ENCODE data around the gene PDE1C.
"Not testable (repeated sequence)": the region's sequence is repeated elsewhere in the genome, so short reads cannot be mapped to it uniquely, and the experiment has no call there.

The PDE1C gene

DNA sequence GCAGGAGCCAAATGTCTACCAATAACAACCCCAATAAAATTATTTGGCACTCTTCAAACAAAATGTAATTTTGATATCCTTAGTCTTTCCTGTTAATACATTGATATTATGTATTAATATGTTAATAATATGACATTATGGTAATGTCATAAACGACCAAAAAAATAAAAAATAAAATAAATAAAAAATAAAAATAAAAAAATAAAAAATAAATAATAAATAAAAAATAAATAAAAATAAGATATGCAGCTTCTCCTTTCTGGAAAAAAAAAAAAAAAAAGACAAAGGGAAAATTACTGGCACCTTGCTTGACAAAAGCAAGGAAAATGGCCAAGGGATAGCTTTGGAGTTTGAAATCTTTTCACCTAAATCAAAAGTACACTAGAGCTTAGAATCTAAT, 214.7 kb downstream of the PDE1C start:
- peaks cover 2% of the 10 kb centered on the region; the same call in 1 of the 2 replicates for H3K27me3 ChIP-seq (ENCODE audit: control insufficient read depth, insufficient read depth, low read length)
- WGBS (ENCODE audit: insufficient coverage, insufficient read length): no CpG with 5 or more reads among the region's 1 CpG
- H3K9me3 ChIP-seq (ENCODE audit: control insufficient read depth, insufficient read depth, low read length): no peaks in the 10 kb centered on the region
- no peaks in the 10 kb centered on the region for H3K4me1 ChIP-seq (ENCODE audit: control insufficient read depth, insufficient read depth, low read length)
- DNase-seq (ENCODE audit: low read depth, low spot score): no peak
- H3K27ac ChIP-seq (ENCODE audit: low read length): no peak overlapping the region
- H3K4me3 ChIP-seq (ENCODE audit: low read length): no peak overlapping the region
- no peaks in the 10 kb centered on the region for H3K36me3 ChIP-seq (ENCODE audit: control insufficient read depth, insufficient read depth, low read length)

DNA sequence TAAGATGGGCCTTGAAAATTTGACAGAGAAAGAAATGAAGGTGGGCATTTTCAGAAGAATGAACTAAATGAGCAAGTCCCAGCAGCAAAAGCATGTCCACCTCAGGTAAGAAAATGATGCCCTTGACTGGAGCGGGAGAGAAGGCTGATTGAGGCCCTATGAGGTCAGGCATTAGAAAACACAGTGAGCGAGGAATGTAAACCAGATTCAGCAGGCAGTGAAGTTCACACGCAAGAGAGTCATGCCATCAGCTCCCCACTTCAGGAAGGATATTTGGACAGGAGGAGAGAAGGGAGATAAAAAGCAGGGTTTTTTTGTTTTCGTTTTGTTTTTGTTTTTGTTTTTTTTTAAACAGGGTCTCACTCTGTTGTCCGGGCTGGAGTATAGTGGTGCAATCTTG, 216.8 kb downstream of the PDE1C start:
- Histone ChIP-seq H3K27ac (ENCODE audit: low read length) (no peak overlapping the region), H3K4me1 (ENCODE audit: control insufficient read depth, insufficient read depth, low read length) (no peaks in the 10 kb centered on the region), H3K27me3 (ENCODE audit: control insufficient read depth, insufficient read depth, low read length) (peaks cover 2% of the 10 kb centered on the region; the same call in 1 of the 2 replicates), H3K9me3 (ENCODE audit: control insufficient read depth, insufficient read depth, low read length) (no peaks in the 10 kb centered on the region), H3K36me3 (ENCODE audit: control insufficient read depth, insufficient read depth, low read length) (no peaks in the 10 kb centered on the region), H3K4me3 (ENCODE audit: low read length) (no peak overlapping the region)
- DNase-seq (ENCODE audit: low read depth, low spot score): no peak
- WGBS (ENCODE audit: insufficient coverage, insufficient read length): no CpG with 5 or more reads among the region's 5 CpGs

DNA sequence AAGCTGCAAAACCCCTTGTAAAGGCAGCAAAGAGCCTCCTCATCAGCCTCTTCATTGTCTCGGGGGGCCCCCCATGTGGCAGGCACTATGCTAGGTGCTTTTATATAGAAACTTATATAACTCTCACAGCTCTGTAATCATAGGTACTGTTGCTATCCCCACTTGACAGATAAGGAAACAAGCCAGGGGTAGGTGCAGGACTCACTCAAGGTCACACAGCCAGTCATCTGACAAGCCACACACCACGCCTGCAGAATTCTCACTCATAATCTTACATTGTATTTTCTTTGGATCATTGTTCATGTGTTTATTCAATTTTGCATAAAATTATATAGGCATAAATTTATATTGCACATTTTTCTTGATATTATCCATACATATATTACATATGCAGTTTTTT, 217.7 kb downstream of the PDE1C start:
- peaks cover 1% of the 10 kb centered on the region; the same call in 1 of the 2 replicates for H3K27me3 ChIP-seq (ENCODE audit: control insufficient read depth, insufficient read depth, low read length)
- H3K4me3 ChIP-seq (ENCODE audit: low read length): no peak overlapping the region
- no peaks in the 10 kb centered on the region for H3K9me3 ChIP-seq (ENCODE audit: control insufficient read depth, insufficient read depth, low read length)
- WGBS (ENCODE audit: insufficient coverage, insufficient read length): no CpG with 5 or more reads among the region's 2 CpGs
- H3K4me1 ChIP-seq (ENCODE audit: control insufficient read depth, insufficient read depth, low read length): no peaks in the 10 kb centered on the region
- H3K27ac ChIP-seq (ENCODE audit: low read length): no peak overlapping the region
- no peaks in the 10 kb centered on the region for H3K36me3 ChIP-seq (ENCODE audit: control insufficient read depth, insufficient read depth, low read length)
- no peak for DNase-seq (ENCODE audit: low read depth, low spot score)

DNA sequence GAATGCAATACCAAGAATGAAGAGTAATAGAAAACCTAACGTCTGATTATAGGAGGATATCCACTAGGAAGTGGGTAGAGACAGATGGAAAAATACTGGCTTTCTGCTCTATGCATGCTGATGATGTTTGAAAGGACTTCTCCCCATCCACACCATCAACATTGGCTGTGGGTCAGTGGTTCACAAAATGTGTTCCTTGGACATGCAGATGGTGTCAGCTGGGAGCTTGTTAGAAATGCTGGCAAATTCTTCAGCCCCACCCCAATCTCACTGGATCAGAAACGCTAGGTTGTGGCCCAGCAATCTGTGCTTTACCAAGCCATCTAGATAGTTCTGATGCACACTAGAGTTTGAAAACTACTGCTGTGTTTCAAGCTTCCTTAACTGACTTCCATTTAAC, 219.1 kb downstream of the PDE1C start:
- H3K27ac ChIP-seq (ENCODE audit: low read length): no peak overlapping the region
- WGBS (ENCODE audit: insufficient coverage, insufficient read length): no CpG with 5 or more reads among the region's 2 CpGs
- no peak overlapping the region for H3K4me3 ChIP-seq (ENCODE audit: low read length)
- no peaks in the 10 kb centered on the region for H3K4me1 ChIP-seq (ENCODE audit: control insufficient read depth, insufficient read depth, low read length)
- no peaks in the 10 kb centered on the region for H3K36me3 ChIP-seq (ENCODE audit: control insufficient read depth, insufficient read depth, low read length)
- no peak for DNase-seq (ENCODE audit: low read depth, low spot score)
- H3K9me3 ChIP-seq (ENCODE audit: control insufficient read depth, insufficient read depth, low read length): no peaks in the 10 kb centered on the region
- H3K27me3 ChIP-seq (ENCODE audit: control insufficient read depth, insufficient read depth, low read length): no peaks in the 10 kb centered on the region; the same call in 1 of the 2 replicates

DNA sequence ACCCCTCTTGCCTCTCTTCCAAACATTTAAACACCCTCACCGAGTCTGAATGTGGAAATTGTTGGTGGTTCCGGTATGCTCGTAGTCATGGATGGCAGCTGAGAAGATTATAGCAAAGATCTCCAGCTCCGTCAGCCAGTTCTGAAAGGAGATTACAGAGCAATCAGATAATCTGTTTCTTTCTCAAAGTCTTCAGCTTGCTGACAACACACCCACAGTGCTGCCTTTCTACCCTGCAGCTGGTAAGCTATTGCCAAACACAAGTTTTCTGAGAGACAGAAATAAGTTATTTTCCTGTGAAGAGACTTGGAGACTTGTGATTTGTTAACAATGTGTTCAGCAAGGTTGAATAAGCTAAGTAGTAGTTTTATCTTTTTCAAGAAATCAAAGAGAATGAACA, 219.6 kb downstream of the PDE1C start:
- DNase-seq (ENCODE audit: low read depth, low spot score): no peak
- Histone ChIP-seq H3K4me1 (ENCODE audit: control insufficient read depth, insufficient read depth, low read length) (no peaks in the 10 kb centered on the region), H3K9me3 (ENCODE audit: control insufficient read depth, insufficient read depth, low read length) (no peaks in the 10 kb centered on the region), H3K36me3 (ENCODE audit: control insufficient read depth, insufficient read depth, low read length) (no peaks in the 10 kb centered on the region), H3K27ac (ENCODE audit: low read length) (no peak overlapping the region), H3K4me3 (ENCODE audit: low read length) (no peak overlapping the region), H3K27me3 (ENCODE audit: control insufficient read depth, insufficient read depth, low read length) (no peaks in the 10 kb centered on the region; the same call in 1 of the 2 replicates)
- WGBS (ENCODE audit: insufficient coverage, insufficient read length): no CpG with 5 or more reads among the region's 4 CpGs

DNA sequence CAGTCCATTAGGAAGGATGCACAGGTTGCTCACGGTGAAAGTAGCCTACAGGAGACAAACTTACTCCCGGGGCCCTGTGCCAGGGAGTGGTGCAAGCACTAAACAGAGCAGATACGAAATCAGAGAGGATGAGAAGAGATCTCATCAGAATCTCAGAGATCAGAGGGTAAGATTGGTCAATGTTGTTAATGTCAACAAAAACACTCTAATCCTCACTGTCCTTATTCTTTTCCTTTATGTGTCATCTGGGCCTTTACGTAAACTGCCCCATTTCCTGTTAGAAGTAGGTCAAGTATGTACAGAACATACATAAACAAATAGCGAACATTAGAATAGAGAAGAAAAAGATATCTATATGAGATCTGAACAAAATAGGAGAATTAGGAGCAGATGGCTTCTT, 220.1 kb downstream of the PDE1C start:
- Histone ChIP-seq H3K9me3 (ENCODE audit: control insufficient read depth, insufficient read depth, low read length) (no peaks in the 10 kb centered on the region), H3K4me3 (ENCODE audit: low read length) (no peak overlapping the region), H3K27me3 (ENCODE audit: control insufficient read depth, insufficient read depth, low read length) (no peaks in the 10 kb centered on the region; the same call in 1 of the 2 replicates), H3K4me1 (ENCODE audit: control insufficient read depth, insufficient read depth, low read length) (no peaks in the 10 kb centered on the region), H3K27ac (ENCODE audit: low read length) (no peak overlapping the region), H3K36me3 (ENCODE audit: control insufficient read depth, insufficient read depth, low read length) (no peaks in the 10 kb centered on the region)
- WGBS (ENCODE audit: insufficient coverage, insufficient read length): no CpG with 5 or more reads among the region's 5 CpGs
- DNase-seq (ENCODE audit: low read depth, low spot score): no peak

GRCh38 chr7:31835471-31835870, 234.7 kb downstream of the PDE1C start:
- Histone ChIP-seq H3K36me3 (ENCODE audit: control insufficient read depth, insufficient read depth, low read length) (no peaks in the 10 kb centered on the region), H3K27me3 (ENCODE audit: control insufficient read depth, insufficient read depth, low read length) (no peaks in the 10 kb centered on the region), H3K4me1 (ENCODE audit: control insufficient read depth, insufficient read depth, low read length) (no peaks in the 10 kb centered on the region), H3K27ac (ENCODE audit: low read length) (no peak overlapping the region), H3K4me3 (ENCODE audit: low read length) (no peak overlapping the region), H3K9me3 (ENCODE audit: control insufficient read depth, insufficient read depth, low read length) (no peaks in the 10 kb centered on the region)
- no peak for DNase-seq (ENCODE audit: low read depth, low spot score)
- no CpG with 5 or more reads among the region's 4 CpGs for WGBS (ENCODE audit: insufficient coverage, insufficient read length)

DNA sequence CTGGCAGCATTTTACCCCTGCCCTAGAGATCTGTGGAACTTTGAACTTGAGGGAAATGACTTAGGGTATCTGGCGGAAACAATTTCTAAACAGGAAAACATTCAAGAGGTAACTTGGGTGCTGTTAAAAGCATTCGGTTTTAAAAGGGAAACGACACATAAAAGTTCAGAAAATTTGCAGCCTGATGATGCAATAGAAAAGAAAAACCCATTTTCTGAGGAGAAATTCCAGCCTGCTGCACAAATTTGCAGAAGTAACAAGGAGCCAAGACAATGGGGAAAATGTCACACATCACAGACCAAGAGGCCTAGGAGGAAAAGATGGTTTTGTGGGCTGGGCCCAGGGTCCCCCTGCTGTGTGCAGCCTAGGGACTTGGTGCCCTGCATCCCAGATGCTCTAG, 236.6 kb downstream of the PDE1C start:
- DNase-seq (ENCODE audit: low read depth, low spot score); H3K4me1 ChIP-seq (ENCODE audit: control insufficient read depth, insufficient read depth, low read length); H3K9me3 ChIP-seq (ENCODE audit: control insufficient read depth, insufficient read depth, low read length); H3K27ac ChIP-seq (ENCODE audit: low read length); H3K4me3 ChIP-seq (ENCODE audit: low read length); H3K27me3 ChIP-seq (ENCODE audit: control insufficient read depth, insufficient read depth, low read length); H3K36me3 ChIP-seq (ENCODE audit: control insufficient read depth, insufficient read depth, low read length): not testable (repeated sequence)
- no CpG with 5 or more reads among the region's 3 CpGs for WGBS (ENCODE audit: insufficient coverage, insufficient read length)

DNA sequence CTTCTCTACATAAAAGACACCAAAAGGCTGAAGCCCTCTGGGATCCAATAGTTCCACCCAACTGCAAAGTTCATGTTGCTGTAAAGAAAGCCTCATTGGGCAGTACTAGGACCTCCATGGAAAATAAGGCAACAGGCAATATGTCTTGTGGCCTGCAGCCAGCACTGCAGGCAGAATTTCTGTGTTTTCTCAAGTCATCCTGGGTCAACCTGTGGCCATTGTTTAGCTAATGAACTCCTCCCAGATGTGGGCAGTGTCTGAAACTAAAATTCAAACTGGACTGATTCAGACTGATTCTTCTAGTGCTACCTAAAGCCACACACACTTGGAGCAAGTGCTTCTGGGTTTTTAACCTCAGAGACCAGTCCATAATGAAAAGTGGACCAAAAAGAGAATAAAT, 241.7 kb downstream of the PDE1C start:
- Histone ChIP-seq H3K4me3 (ENCODE audit: low read length) (no peak overlapping the region), H3K4me1 (ENCODE audit: control insufficient read depth, insufficient read depth, low read length) (no peaks in the 10 kb centered on the region; the same call in 1 of the 2 replicates), H3K27me3 (ENCODE audit: control insufficient read depth, insufficient read depth, low read length) (no peaks in the 10 kb centered on the region), H3K27ac (ENCODE audit: low read length) (no peak overlapping the region), H3K36me3 (ENCODE audit: control insufficient read depth, insufficient read depth, low read length) (no peaks in the 10 kb centered on the region), H3K9me3 (ENCODE audit: control insufficient read depth, insufficient read depth, low read length) (no peaks in the 10 kb centered on the region)
- no peak for DNase-seq (ENCODE audit: low read depth, low spot score)

DNA sequence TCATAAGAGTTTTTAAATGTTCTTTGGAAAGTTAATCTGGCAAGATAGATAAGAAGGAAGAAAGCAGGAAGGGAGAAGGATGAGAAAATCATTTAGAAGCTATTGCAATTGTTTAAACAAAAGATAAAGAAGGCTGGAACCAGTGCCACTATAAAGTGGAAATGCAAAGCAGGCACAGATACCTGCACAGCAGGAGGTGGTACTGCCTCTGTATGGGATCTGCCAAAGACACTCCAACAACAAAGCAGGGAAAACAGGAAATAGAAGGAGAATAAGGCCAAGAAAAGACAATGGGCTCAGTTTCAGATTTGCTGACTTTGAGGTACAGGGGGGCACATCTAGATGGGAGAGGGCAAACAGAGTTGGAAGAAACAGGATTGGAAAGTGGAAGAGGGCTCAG, 244.6 kb downstream of the PDE1C start:
- H3K4me1 ChIP-seq (ENCODE audit: control insufficient read depth, insufficient read depth, low read length): no peaks in the 10 kb centered on the region; the same call in 1 of the 2 replicates
- DNase-seq (ENCODE audit: low read depth, low spot score): no peak
- no peak overlapping the region for H3K4me3 ChIP-seq (ENCODE audit: low read length)

DNA sequence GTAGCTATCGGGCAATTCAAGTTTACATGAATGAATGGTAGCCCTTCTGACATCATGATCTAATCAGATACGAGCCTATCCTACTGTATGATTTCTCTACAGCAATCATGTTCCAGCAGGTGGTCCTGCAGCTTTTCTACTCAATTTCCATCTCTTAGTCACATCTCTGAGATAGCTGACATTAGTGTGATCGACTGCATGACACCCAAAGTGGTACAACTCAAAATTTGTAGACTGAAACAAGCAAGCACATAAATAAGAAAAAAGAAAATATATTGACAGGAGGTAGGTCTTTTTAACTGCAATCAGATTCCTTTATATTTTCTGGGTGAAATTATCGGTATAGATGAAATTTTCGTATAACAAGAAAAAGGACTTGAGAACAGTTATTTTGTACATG, 251.2 kb downstream of the PDE1C start:
- WGBS (ENCODE audit: insufficient coverage, insufficient read length): no CpG with 5 or more reads among the region's 5 CpGs
- H3K4me3 ChIP-seq (ENCODE audit: low read length): no peak overlapping the region

More for the DNA sequence above, 244.6 kb downstream of the PDE1C start:
- Histone ChIP-seq H3K9me3 (ENCODE audit: control insufficient read depth, insufficient read depth, low read length) (no peaks in the 10 kb centered on the region), H3K27ac (ENCODE audit: low read length) (no peak overlapping the region), H3K27me3 (ENCODE audit: control insufficient read depth, insufficient read depth, low read length) (no peaks in the 10 kb centered on the region), H3K36me3 (ENCODE audit: control insufficient read depth, insufficient read depth, low read length) (no peaks in the 10 kb centered on the region)

More for the DNA sequence above, 251.2 kb downstream of the PDE1C start:
- no peaks in the 10 kb centered on the region for H3K27me3 ChIP-seq (ENCODE audit: control insufficient read depth, insufficient read depth, low read length)
- no peaks in the 10 kb centered on the region for H3K4me1 ChIP-seq (ENCODE audit: control insufficient read depth, insufficient read depth, low read length)
- H3K27ac ChIP-seq (ENCODE audit: low read length): no peak overlapping the region
- no peak for DNase-seq (ENCODE audit: low read depth, low spot score)
- no peaks in the 10 kb centered on the region for H3K36me3 ChIP-seq (ENCODE audit: control insufficient read depth, insufficient read depth, low read length)
- H3K9me3 ChIP-seq (ENCODE audit: control insufficient read depth, insufficient read depth, low read length): no peaks in the 10 kb centered on the region

Data from iPS DF 6.9 (cell line).